KMS-11 (cell line): ENCODE measurements around the gene ATG10.

Source experiments
- H2AFZ ChIP-seq: fragments of 200-600 bp; sonication (generic); 2 replicates; pipeline ENCODE4 v1.6.1; 2016; ENCODE audit warnings: antibody characterized with exemption, mixed run types, low read depth
- H3K27ac ChIP-seq: fragments of 200-600 bp; sonication (generic); 2 replicates; pipeline ENCODE4 v1.6.1; 2016; ENCODE audit warnings: mild to moderate bottlenecking, mixed run types
- H3K27me3 ChIP-seq: fragments of 200-600 bp; sonication (generic); 2 replicates; pipeline ENCODE4 v1.6.1; 2017; ENCODE audit warnings: mild to moderate bottlenecking, low read depth, mixed run types, moderate library complexity; ENCODE audit not compliant: insufficient read depth
- H3K36me3 ChIP-seq: fragments of 200-600 bp; sonication (generic); 2 replicates; pipeline ENCODE4 v1.6.1; 2017; ENCODE audit warnings: mild to moderate bottlenecking, mixed run types; ENCODE audit not compliant: insufficient read depth
- H3K4me1 ChIP-seq: fragments of 200-600 bp; sonication (generic); 2 replicates; pipeline ENCODE4 v1.6.1; 2016; ENCODE audit warnings: mild to moderate bottlenecking, low read depth, mixed run types; ENCODE audit not compliant: poor library complexity, severe bottlenecking
- H3K4me2 ChIP-seq: fragments of 200-600 bp; sonication (generic); 2 replicates; pipeline ENCODE4 v1.7.0; 2016; ENCODE audit warnings: mild to moderate bottlenecking, mixed run types
- H3K4me3 ChIP-seq: fragments of 200-600 bp; sonication (generic); IDR thresholded peaks from 2 replicates; pipeline ENCODE4 v1.6.1; 2017; ENCODE audit warnings: low read depth, low read length, mixed read lengths; ENCODE audit not compliant: insufficient read depth
- H3K79me2 ChIP-seq: fragments of 200-600 bp; sonication (generic); 2 replicates; pipeline ENCODE4 v1.6.1; 2016; ENCODE audit warnings: low read depth, mixed run types; ENCODE audit not compliant: insufficient read depth
- H3K9ac ChIP-seq: fragments of 200-600 bp; sonication (generic); 2 replicates; pipeline ENCODE4 v1.6.1; 2016; ENCODE audit warnings: mild to moderate bottlenecking, mixed run types
- H4K20me1 ChIP-seq: fragments of 200-600 bp; sonication (generic); 2 replicates; pipeline ENCODE4 v1.6.1; 2016; ENCODE audit warnings: mild to moderate bottlenecking, mixed run types; ENCODE audit not compliant: insufficient read depth
- CTCF ChIP-seq: fragments of 200-600 bp; sonication (generic); conservative IDR thresholded peaks from 2 replicates; pipeline ENCODE4 v1.6.1; 2017; ENCODE audit warnings: low read depth, mild to moderate bottlenecking, antibody characterized with exemption, low read length, moderate library complexity, mixed read lengths

The ATG10 gene

GRCh38 chr5:82073179-82073578 is 101.4 kb downstream of the ATG10 start:
- Histone ChIP-seq H2AFZ (no peak overlapping the region), H3K4me2 (peak overlapping the region; percentile 37), H3K4me1 (peaks cover 34% of the 10 kb centered on the region), H3K27me3 (no peaks in the 10 kb centered on the region), H3K79me2 (no peaks in the 10 kb centered on the region), H4K20me1 (no peaks in the 10 kb centered on the region), H3K4me3 (no peak overlapping the region), H3K27ac (no peak overlapping the region), H3K36me3 (no peaks in the 10 kb centered on the region), H3K9ac (no peak overlapping the region)
- TF ChIP-seq CTCF = no peak

GRCh38 chr5:82074950-82075349 is 103.1 kb downstream of the ATG10 start:
- no peak overlapping the region for H3K9ac ChIP-seq
- H3K79me2 ChIP-seq = no peaks in the 10 kb centered on the region
- H3K36me3 ChIP-seq = no peaks in the 10 kb centered on the region
- peaks cover 23% of the 10 kb centered on the region for H3K4me1 ChIP-seq
- H3K27ac ChIP-seq = no peak overlapping the region
- H3K4me3 ChIP-seq = no peak overlapping the region
- H3K27me3 ChIP-seq = no peaks in the 10 kb centered on the region
- H3K4me2 ChIP-seq = no peak overlapping the region
- no peak overlapping the region for H2AFZ ChIP-seq
- H4K20me1 ChIP-seq = no peaks in the 10 kb centered on the region
- TF ChIP-seq CTCF = no peak

GRCh38 chr5:82077496-82077895 is 105.7 kb downstream of the ATG10 start:
- Histone ChIP-seq H3K4me1 (peaks cover 21% of the 10 kb centered on the region), H4K20me1 (no peaks in the 10 kb centered on the region), H3K9ac (no peak overlapping the region), H3K79me2 (no peaks in the 10 kb centered on the region), H3K36me3 (no peaks in the 10 kb centered on the region), H3K27ac (no peak overlapping the region), H3K27me3 (no peaks in the 10 kb centered on the region), H2AFZ (no peak overlapping the region), H3K4me2 (no peak overlapping the region), H3K4me3 (no peak overlapping the region)
- no peak for TF ChIP-seq CTCF

GRCh38 chr5:82091617-82092016 is 119.8 kb downstream of the ATG10 start:
- TF ChIP-seq CTCF = no peak
- H3K4me1 ChIP-seq = no peaks in the 10 kb centered on the region
- no peaks in the 10 kb centered on the region for H4K20me1 ChIP-seq
- H3K4me2 ChIP-seq = no peak overlapping the region
- H3K79me2 ChIP-seq = no peaks in the 10 kb centered on the region
- H3K27me3 ChIP-seq = no peaks in the 10 kb centered on the region
- no peak overlapping the region for H3K9ac ChIP-seq
- no peak overlapping the region for H3K4me3 ChIP-seq
- no peaks in the 10 kb centered on the region for H3K36me3 ChIP-seq
- no peak overlapping the region for H3K27ac ChIP-seq
- no peak overlapping the region for H2AFZ ChIP-seq

- no peak overlapping the region for H3K27ac ChIP-seq
- H3K9ac ChIP-seq = no peak overlapping the region
- H3K4me3 ChIP-seq = no peak overlapping the region
- H3K4me2 ChIP-seq = no peak overlapping the region
- no peaks in the 10 kb centered on the region for H3K4me1 ChIP-seq
- no peaks in the 10 kb centered on the region for H4K20me1 ChIP-seq
- no peaks in the 10 kb centered on the region for H3K79me2 ChIP-seq
- no peaks in the 10 kb centered on the region for H3K36me3 ChIP-seq
- no peak overlapping the region for H2AFZ ChIP-seq
- no peak for TF ChIP-seq CTCF
- H3K27me3 ChIP-seq = no peaks in the 10 kb centered on the region
These were observed 123.7 kb downstream of the ATG10 start for GRCh38 chr5:82095536-82095935.
